Measurements from ENCODE around the gene MYH14.

DNA sequence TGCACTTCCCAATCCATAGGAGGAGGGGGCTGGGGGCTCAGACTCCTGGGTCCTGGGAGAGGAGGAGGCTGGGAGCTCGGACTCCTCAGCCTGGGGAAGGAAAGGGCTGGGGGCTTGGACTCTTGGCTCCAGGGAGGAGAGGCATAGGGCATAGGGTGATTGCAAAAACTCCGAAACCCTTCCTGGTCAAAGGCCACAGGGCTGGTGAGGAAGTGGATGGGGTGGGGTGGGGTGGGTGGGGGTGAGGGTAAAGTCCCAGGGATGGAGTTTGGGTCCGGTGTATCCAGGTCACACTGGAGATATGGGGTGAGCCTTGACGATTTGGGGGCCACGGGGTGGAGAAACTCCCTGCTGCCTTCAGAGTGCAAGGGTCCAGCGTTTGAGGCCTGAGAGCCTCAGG is 2.8 kb downstream of the MYH14 start:
- TF ChIP-seq ZNF274 (IDR thresholded peaks at IDR 0.05; ENCODE audit: low read depth, low read length) (no peak), YY1 (IDR thresholded peaks at IDR 0.05; ENCODE audit: insufficient read depth, insufficient read length) (no peak)

Measured in NT2/D1 (cell line).